BE2C (cell line): ENCODE data around the gene EHBP1.
A peak's percentile ranks its signal among the peaks of the same experiment; 100 is the strongest.
"Not testable (repeated sequence)": the region's sequence is repeated elsewhere in the genome, so short reads cannot be mapped to it uniquely, and the experiment has no call there.

Experiments
- DNase-seq: peaks from one replicate; pipeline ENCODE4 v3.0.0-alpha.2; 2020
- H3K27me3 ChIP-seq: fragments of 250-450 bp; sonication (Bioruptor Pico); 2 replicates; pipeline ENCODE4 v1.5.1; 2020; ENCODE audit warnings: mild to moderate bottlenecking
- H3K36me3 ChIP-seq: fragments of 250-450 bp; sonication (Bioruptor Pico); 2 replicates; pipeline ENCODE4 v1.5.1; 2020; ENCODE audit warnings: mild to moderate bottlenecking
- H3K4me1 ChIP-seq: fragments of 250-450 bp; sonication (Bioruptor Pico); 2 replicates; pipeline ENCODE4 v1.5.1; 2020
- H3K4me3 ChIP-seq: 2 replicates; pipeline ENCODE4 v1.5.1; 2011; ENCODE audit warnings: low read depth, low read length
- H3K9me3 ChIP-seq: fragments of 250-450 bp; sonication (Bioruptor Pico); 2 replicates; pipeline ENCODE4 v1.5.1; 2020
- CTCF ChIP-seq: IDR thresholded peaks from 2 replicates; pipeline ENCODE4 v1.5.1; 2012; ENCODE audit warnings: mild to moderate bottlenecking, low read depth, low read length

EHBP1 gene

GRCh38 chr2:63018439-63018838 is 312.9 kb downstream of the EHBP1 start:
- Histone ChIP-seq H3K4me3 (no peak overlapping the region), H3K4me1 (no peaks in the 10 kb centered on the region), H3K9me3 (no peaks in the 10 kb centered on the region), H3K36me3 (no peaks in the 10 kb centered on the region), H3K27me3 (no peaks in the 10 kb centered on the region)
- DNase-seq, result no peak
- no peak for TF ChIP-seq CTCF

DNA sequence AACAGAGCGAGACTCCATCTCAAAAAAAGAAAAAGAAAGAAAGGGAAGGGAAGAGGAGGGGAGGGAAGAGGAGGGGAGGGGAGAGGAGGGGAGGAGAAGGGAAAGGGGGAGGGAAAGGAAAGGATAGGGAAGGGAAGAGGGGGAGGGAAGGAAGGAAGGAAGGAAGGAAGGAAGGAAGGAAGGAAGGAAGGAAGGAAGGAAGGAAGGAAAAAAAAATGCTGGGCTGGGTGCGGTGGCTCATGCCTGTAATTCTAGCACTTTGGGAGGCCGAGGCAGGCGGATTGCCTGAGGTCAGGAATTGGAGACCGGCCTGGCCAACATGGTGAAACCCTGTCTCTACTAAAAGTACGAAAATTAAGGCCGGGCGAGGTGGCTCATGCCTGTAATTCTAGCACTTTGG is 314.2 kb downstream of the EHBP1 start:
- not testable (repeated sequence) for H3K36me3 ChIP-seq, DNase-seq, H3K9me3 ChIP-seq, H3K27me3 ChIP-seq, H3K4me1 ChIP-seq, H3K4me3 ChIP-seq

GRCh38 chr2:63023444-63023843 is 317.9 kb downstream of the EHBP1 start:
- Histone ChIP-seq H3K36me3 (no peaks in the 10 kb centered on the region), H3K4me3 (no peak overlapping the region), H3K27me3 (no peaks in the 10 kb centered on the region), H3K4me1 (no peaks in the 10 kb centered on the region), H3K9me3 (no peaks in the 10 kb centered on the region)
- TF ChIP-seq CTCF, result peak; percentile 57
- peak; percentile 32 for DNase-seq

DNA sequence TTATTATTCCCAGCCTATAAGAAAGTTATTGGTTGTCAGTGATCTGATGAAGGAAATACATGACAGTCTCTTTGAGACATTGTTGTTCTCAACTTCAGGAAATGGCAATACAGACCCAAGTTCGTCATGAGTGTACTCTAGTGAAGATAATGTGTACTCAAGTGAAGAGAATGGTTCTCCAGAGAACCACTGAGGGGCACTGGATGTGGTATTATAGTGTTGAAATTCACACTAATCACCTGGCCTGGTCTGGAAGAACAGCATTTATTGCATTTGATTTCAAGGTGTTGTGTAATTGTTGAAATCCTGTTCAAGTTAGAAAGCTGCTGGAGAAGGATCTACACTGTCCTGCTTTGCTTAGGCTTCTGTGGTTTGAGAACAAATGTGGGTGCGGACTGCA is 321.7 kb downstream of the EHBP1 start:
- no peak for TF ChIP-seq CTCF
- Histone ChIP-seq H3K4me1 (no peaks in the 10 kb centered on the region), H3K36me3 (no peaks in the 10 kb centered on the region), H3K4me3 (no peak overlapping the region), H3K27me3 (no peaks in the 10 kb centered on the region), H3K9me3 (no peaks in the 10 kb centered on the region)
- DNase-seq, result no peak

DNA sequence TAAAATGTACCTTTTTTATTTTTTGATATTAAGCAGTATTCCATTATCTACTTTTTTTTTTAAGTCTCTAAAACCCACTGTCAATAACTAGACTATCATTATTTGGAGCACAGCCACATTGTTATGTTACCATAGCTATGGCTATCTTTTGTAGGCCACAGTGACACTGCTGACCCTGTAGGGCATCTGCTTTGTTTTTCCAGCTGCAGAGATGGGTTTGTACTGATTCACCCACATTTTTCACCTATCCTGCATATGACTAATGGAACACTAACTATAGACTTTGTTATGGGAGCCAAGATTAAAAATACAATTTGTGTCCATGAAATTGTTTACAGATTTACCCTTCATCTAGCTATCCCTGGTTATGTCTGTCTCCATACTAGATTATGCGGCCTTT is 323.5 kb downstream of the EHBP1 start:
- H3K9me3 ChIP-seq, result no peaks in the 10 kb centered on the region
- H3K27me3 ChIP-seq, result no peaks in the 10 kb centered on the region
- H3K4me3 ChIP-seq, result no peak overlapping the region
- H3K36me3 ChIP-seq, result no peaks in the 10 kb centered on the region
- DNase-seq, result no peak
- H3K4me1 ChIP-seq, result no peaks in the 10 kb centered on the region
- TF ChIP-seq CTCF, result no peak

DNA sequence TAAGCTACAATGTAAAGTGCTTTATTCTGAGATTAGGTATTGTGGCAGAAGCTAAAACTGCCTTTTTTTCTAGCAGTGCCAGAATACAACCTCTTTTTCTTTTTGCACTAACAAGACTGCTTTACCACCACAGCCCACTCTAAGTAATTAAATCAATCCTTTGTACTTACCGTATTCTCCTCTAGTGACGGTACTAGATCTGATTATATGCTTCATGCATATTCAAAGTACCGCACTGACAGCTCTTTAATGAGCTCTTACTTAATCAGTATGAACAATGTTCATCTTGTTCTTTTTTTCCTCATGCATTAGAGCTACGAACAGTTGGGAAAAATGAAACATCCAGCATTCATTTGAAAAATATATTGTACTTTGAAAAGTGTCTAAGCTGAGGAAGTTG is 329.0 kb downstream of the EHBP1 start:
- Histone ChIP-seq H3K4me3 (no peak overlapping the region), H3K4me1 (no peaks in the 10 kb centered on the region), H3K36me3 (no peaks in the 10 kb centered on the region), H3K27me3 (no peaks in the 10 kb centered on the region), H3K9me3 (no peaks in the 10 kb centered on the region)
- DNase-seq, result no peak
- no peak for TF ChIP-seq CTCF

DNA sequence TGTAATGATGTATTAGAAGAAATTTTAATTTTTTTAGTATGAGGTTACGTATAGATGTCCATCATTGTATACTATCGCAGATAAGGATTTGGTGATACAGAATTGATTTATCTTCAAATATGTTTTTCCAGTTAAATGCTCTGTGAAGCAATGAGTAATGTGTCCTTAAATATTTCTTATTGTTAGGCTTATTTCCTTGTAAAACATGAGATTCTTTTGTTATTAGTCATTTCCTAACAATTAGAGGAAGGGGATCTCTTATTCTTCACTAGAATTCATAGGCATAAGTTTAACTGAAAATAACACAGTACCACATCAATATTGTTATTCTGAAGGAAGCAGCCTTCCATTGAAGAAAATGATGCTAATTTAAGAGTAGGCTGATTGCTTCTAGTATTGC is 329.7 kb downstream of the EHBP1 start:
- DNase-seq, result no peak
- Histone ChIP-seq H3K9me3 (no peaks in the 10 kb centered on the region), H3K27me3 (no peaks in the 10 kb centered on the region), H3K36me3 (no peaks in the 10 kb centered on the region), H3K4me3 (no peak overlapping the region), H3K4me1 (no peaks in the 10 kb centered on the region)
- TF ChIP-seq CTCF, result no peak
